SK-N-SH (cell line): ENCODE results near the gene CYP1A1. TPM values are rescaled to one million over a fixed set of nuclear protein-coding genes. Genes with fewer than 3 reads are reported as not detected.

Source experiments
- CTCF ChIA-PET: fragments of 300-600, 350-600 bp; formaldehyde crosslinking; extraction: SDS; loops from one replicate; lab custom pipeline; 2021; lab: Yijun Ruan, JAX
- POLR2A ChIA-PET: fragments of 350-600 bp; sonication (Branson Sonifier 250); formaldehyde crosslinking; extraction: SDS; loops from one replicate; lab custom pipeline; 2020; ENCODE audit warnings: antibody characterized with exemption, inconsistent platforms; lab: Yijun Ruan, JAX
- DNase-seq: peaks from one replicate; pipeline ENCODE4 v3.0.0; 2012
- H2AFZ ChIP-seq: fragments of 200-600 bp; sonication (generic); 2 replicates; pipeline ENCODE4 v1.8.1; 2016; ENCODE audit warnings: antibody characterized with exemption, mild to moderate bottlenecking, low read depth
- H3F3A ChIP-seq: fragments of 200-600 bp; sonication (generic); replicated peaks from 2 replicates; pipeline ENCODE3; 2016; ENCODE audit warnings: antibody characterized with exemption, mild to moderate bottlenecking; ENCODE audit not compliant: insufficient read depth
- H3K27ac ChIP-seq, 2 experiments: fragments of 200-500 bp in 1 of 2; fragments of 200-600 bp in 1 of 2; sonication (Bioruptor generic) in 1 of 2; sonication (generic), shearing (Covaris generic) in 1 of 2; 2 replicates each; pipeline versions ENCODE4 v1.5.1 to v1.6.1; 2014 to 2016; ENCODE audit warnings: low read depth in 2 of 2, inconsistent platforms in 1 of 2, low read length in 1 of 2, mild to moderate bottlenecking in 1 of 2, mixed read lengths in 1 of 2
- H3K27me3 ChIP-seq: fragments of 200-600 bp; sonication (generic), shearing (Covaris generic); 2 replicates; pipeline ENCODE4 v1.6.1; 2016; ENCODE audit warnings: mixed run types; ENCODE audit not compliant: insufficient read depth
- H3K36me3 ChIP-seq, 2 experiments: fragments of 200-500 bp in 1 of 2; fragments of 200-600 bp in 1 of 2; sonication (Bioruptor generic) in 1 of 2; sonication (generic) in 1 of 2; replicated peaks in 1 of 2; 2 replicates each; pipeline versions ENCODE3 to v1.5.1; 2014 to 2016; ENCODE audit warnings: low read length in 1 of 2, mild to moderate bottlenecking in 1 of 2; ENCODE audit not compliant: insufficient read depth in 2 of 2, control insufficient read depth in 1 of 2
- H3K4me1 ChIP-seq, 2 experiments: fragments of 200-500 bp in 1 of 2; fragments of 200-600 bp in 1 of 2; sonication (Bioruptor generic) in 1 of 2; sonication (generic), shearing (Covaris generic) in 1 of 2; 2 replicates each; pipeline versions ENCODE4 v1.5.1 to v1.6.1; 2014 to 2016; ENCODE audit warnings: low read depth in 1 of 2, low read length in 1 of 2, mixed run types in 1 of 2; ENCODE audit not compliant: insufficient read depth in 2 of 2, control insufficient read depth in 1 of 2
- H3K4me2 ChIP-seq: fragments of 200-600 bp; sonication (generic), shearing (Covaris generic); 2 replicates; pipeline ENCODE4 v1.6.1; 2017; ENCODE audit warnings: mixed run types
- H3K4me3 ChIP-seq, 2 experiments: fragments of 200-500 bp in 1 of 2; fragments of 200-600 bp in 1 of 2; sonication (Bioruptor generic) in 1 of 2; sonication (generic), shearing (Covaris generic) in 1 of 2; 2 replicates each; pipeline versions ENCODE4 v1.5.1 to v1.8.1; 2014 to 2016; ENCODE audit warnings: low read depth in 2 of 2, inconsistent platforms in 1 of 2, low read length in 1 of 2, mild to moderate bottlenecking in 1 of 2, mixed read lengths in 1 of 2, moderate library complexity in 1 of 2
- H3K79me2 ChIP-seq: fragments of 200-600 bp; sonication (generic); 2 replicates; pipeline ENCODE4 v1.8.1; 2017; ENCODE audit warnings: mild to moderate bottlenecking; ENCODE audit not compliant: insufficient read depth
- H3K9ac ChIP-seq: fragments of 200-600 bp; sonication (generic); 2 replicates; pipeline ENCODE4 v1.6.1; 2017; ENCODE audit warnings: mixed run types
- H3K9me2 ChIP-seq: fragments of 200-600 bp; sonication (generic); 2 replicates; pipeline ENCODE4 v1.6.1; 2017; ENCODE audit warnings: mixed run types
- H3K9me3 ChIP-seq: fragments of 200-600 bp; sonication (generic); 2 replicates; pipeline ENCODE4 v1.6.1; 2017; ENCODE audit warnings: mixed run types, mild to moderate bottlenecking, moderate library complexity
- H4K20me1 ChIP-seq: fragments of 200-600 bp; sonication (generic); 2 replicates; pipeline ENCODE4 v1.6.1; 2017; ENCODE audit warnings: mild to moderate bottlenecking, mixed run types; ENCODE audit not compliant: insufficient read depth
- CHD2 ChIP-seq: fragments of 150-350 bp; IDR thresholded peaks from 2 replicates; pipeline ENCODE4 v1.6.1; 2018; ENCODE audit warnings: low read length; ENCODE audit not compliant: partially characterized antibody
- FOXM1 ChIP-seq: IDR thresholded peaks from 2 replicates; pipeline ENCODE4 v1.4.0; 2012; ENCODE audit warnings: low read depth, mild to moderate bottlenecking
- GABPA ChIP-seq: IDR thresholded peaks from 2 replicates; pipeline ENCODE4 v1.4.0; 2012; ENCODE audit warnings: low read depth, mild to moderate bottlenecking
- MAX ChIP-seq: IDR thresholded peaks from 2 replicates; pipeline ENCODE4 v1.4.0; 2012; ENCODE audit warnings: low read depth
- MEF2A ChIP-seq: IDR thresholded peaks from 2 replicates; pipeline ENCODE4 v1.4.0; 2012; ENCODE audit warnings: low read depth, borderline replicate concordance
- MXI1 ChIP-seq: IDR thresholded peaks from 2 replicates; pipeline ENCODE4 v1.6.1; 2012; ENCODE audit warnings: mild to moderate bottlenecking, low read depth, low read length, improper control_type of control experiment
- NRF1 ChIP-seq: IDR thresholded peaks from 2 replicates; pipeline ENCODE4 v1.6.1; 2012; ENCODE audit warnings: low read depth, mild to moderate bottlenecking, low read length
- PBX3 ChIP-seq: IDR thresholded peaks from 2 replicates; pipeline ENCODE4; 2012
- POLR2AphosphoS5 ChIP-seq: IDR thresholded peaks from 2 replicates; pipeline ENCODE4 v1.6.1; 2012; ENCODE audit warnings: low read depth, low read length
- REST ChIP-seq: IDR thresholded peaks from 2 replicates; pipeline ENCODE4 v1.6.1; 2012; ENCODE audit warnings: mild to moderate bottlenecking, low read depth, low read length, moderate library complexity
- RFX5 ChIP-seq: IDR thresholded peaks from 2 replicates; pipeline ENCODE4 v1.6.1; 2012; ENCODE audit warnings: mild to moderate bottlenecking, improper control_type of control experiment, low read length
- RXRA ChIP-seq: IDR thresholded peaks from 2 replicates; pipeline ENCODE4 v1.4.0; 2012; ENCODE audit warnings: low read depth, mild to moderate bottlenecking, borderline replicate concordance
- SMC3 ChIP-seq: IDR thresholded peaks from 2 replicates; pipeline ENCODE4 v1.6.1; 2012; ENCODE audit warnings: low read depth, low read length, improper control_type of control experiment
- TAF1 ChIP-seq: IDR thresholded peaks from 2 replicates; pipeline ENCODE4 v1.6.1; 2012; ENCODE audit warnings: low read depth, mild to moderate bottlenecking, low read length, moderate library complexity, borderline replicate concordance
- TCF12 ChIP-seq: IDR thresholded peaks from 2 replicates; pipeline ENCODE4 v1.4.0; 2012
- TEAD4 ChIP-seq: IDR thresholded peaks from 2 replicates; pipeline ENCODE4 v1.4.0; 2012; ENCODE audit warnings: mild to moderate bottlenecking, borderline replicate concordance; ENCODE audit not compliant: insufficient read depth
- USF1 ChIP-seq: IDR thresholded peaks from 2 replicates; pipeline ENCODE4 v1.4.0; 2012; ENCODE audit warnings: low read depth, borderline replicate concordance
- WGBS: methylation state at CpG from one replicate; pipeline ENCODE4 v1.1.6; 2017; ENCODE audit warnings: low lambda C conversion rate; 5-methylcytosine and 5-hydroxymethylcytosine counted together
- polyA plus RNA-seq, 3 experiments: library from polyadenylated mRNA; depleted of rRNA; stranded (reverse); fragments of >200 nt; gene quantifications; 2 replicates each; pipeline ENCODE4 v1.2.3, GENCODE V29; 2012

Gene CYP1A1
- polyA plus RNA-seq, 1 of the 3 experiments (the other 2 are of a cell fraction), result 0.07 TPM

- peaks cover 27% of the 10 kb centered on the region for H4K20me1 ChIP-seq
- POLR2A ChIA-PET, result no interaction called here
- WGBS, result 99% methylated on average over 7 of the region's 7 CpGs
- H3K79me2 ChIP-seq, result peaks cover 58% of the 10 kb centered on the region
- H3K9ac ChIP-seq, result no peak overlapping the region
- no peaks in the 10 kb centered on the region for H3K4me1 ChIP-seq
- no peak overlapping the region for H3K4me2 ChIP-seq
- H3K9me3 ChIP-seq, result no peaks in the 10 kb centered on the region
- CTCF ChIA-PET, result interaction anchor here (0.7 to 2.0 kb wide), 4 partner anchors 27 to 92 kb away, joined by 3 to 8 read pairs (median 4); partner anchors contain the start of gene CYP1A1
- H3K27me3 ChIP-seq, result no peaks in the 10 kb centered on the region
- H3F3A ChIP-seq, result no peaks in the 10 kb centered on the region
- no peak overlapping the region for H3K27ac ChIP-seq
- no peak for TF ChIP-seq GABPA
- TF ChIP-seq RXRA, result no peak
- no peak for TF ChIP-seq CHD2
- TF ChIP-seq FOXM1, result no peak
- no peak for TF ChIP-seq POLR2AphosphoS5
- H2AFZ ChIP-seq, result no peak overlapping the region
- H3K9me2 ChIP-seq, result no peaks in the 10 kb centered on the region
- peaks cover 0 to 5% of the 10 kb centered on the region in 2 experiments for H3K36me3 ChIP-seq
- no peak for DNase-seq
- no peak overlapping the region for H3K4me3 ChIP-seq
Measured at GRCh38 chr15:74676801-74677200, 48.5 kb downstream of the CYP1A1 start.

GRCh38 chr15:74674161-74674560, 51.2 kb downstream of the CYP1A1 start:
- Histone ChIP-seq H3K4me3 (no peak overlapping the region), H3K9me3 (no peaks in the 10 kb centered on the region), H3K9me2 (no peaks in the 10 kb centered on the region), H3K9ac (no peak overlapping the region), H3K4me2 (no peak overlapping the region), H3K27ac (no peak overlapping the region), H4K20me1 (peaks cover 11% of the 10 kb centered on the region), H3K79me2 (peaks cover 36% of the 10 kb centered on the region), H2AFZ (no peak overlapping the region), H3K4me1 (no peaks in the 10 kb centered on the region), H3F3A (no peaks in the 10 kb centered on the region), H3K27me3 (no peaks in the 10 kb centered on the region), H3K36me3 (peaks cover 6 to 17% of the 10 kb centered on the region in 2 experiments)
- DNase-seq, result no peak
- CTCF ChIA-PET, result interaction anchor here (0.8 to 1.6 kb wide), 2 partner anchors 9 to 95 kb away, joined by 3 to 5 read pairs; no protein-coding TSS in a partner anchor
- TF ChIP-seq TCF12 (no peak), RFX5 (no peak), RXRA (no peak), GABPA (no peak), CHD2 (no peak), TEAD4 (no peak), REST (no peak), NRF1 (no peak), MAX (no peak), TAF1 (no peak), MXI1 (no peak), USF1 (no peak), PBX3 (no peak), FOXM1 (no peak), POLR2AphosphoS5 (no peak), MEF2A (no peak), SMC3 (no peak)
- 95% methylated on average over 3 of the region's 3 CpGs for WGBS
- POLR2A ChIA-PET, result no interaction called here
